Neuronal stem cell (in vitro differentiated cells): ENCODE measurements around the gene EDC3.

Experiments used
- DNase-seq: peaks from one replicate; pipeline ENCODE4 v3.0.0-alpha.2; 2013; ENCODE audit warnings: low spot score
- H2AFZ ChIP-seq: one replicate; pipeline ENCODE4 v1.6.1; 2013; ENCODE audit warnings: mild to moderate bottlenecking, low read length, inconsistent platforms
- H2AK5ac ChIP-seq: 2 replicates; pipeline ENCODE4 v1.6.1; 2013; ENCODE audit warnings: low read depth, mild to moderate bottlenecking, inconsistent platforms, low read length, moderate library complexity, mixed read lengths
- H2BK120ac ChIP-seq: 2 replicates; pipeline ENCODE4 v1.6.1; 2013; ENCODE audit warnings: low read depth, mild to moderate bottlenecking, inconsistent platforms, low read length, moderate library complexity, mixed read lengths
- H2BK12ac ChIP-seq: one replicate; pipeline ENCODE4 v1.6.1; 2013; ENCODE audit warnings: low read length, inconsistent platforms
- H2BK15ac ChIP-seq: 2 replicates; pipeline ENCODE4 v1.6.1; 2013; ENCODE audit warnings: mild to moderate bottlenecking, low read length, inconsistent platforms, mixed read lengths
- H2BK5ac ChIP-seq: one replicate; pipeline ENCODE4 v1.6.1; 2013; ENCODE audit warnings: inconsistent platforms, mild to moderate bottlenecking, low read length, moderate library complexity
- H3K14ac ChIP-seq: one replicate; pipeline ENCODE4 v1.6.1; 2013; ENCODE audit warnings: low read length, inconsistent platforms
- H3K18ac ChIP-seq: 2 replicates; pipeline ENCODE4 v1.6.1; 2013; ENCODE audit warnings: low read length, inconsistent platforms
- H3K23ac ChIP-seq: 2 replicates; pipeline ENCODE4 v1.6.1; 2013; ENCODE audit warnings: low read depth, mild to moderate bottlenecking, mixed read lengths, low read length, inconsistent platforms; ENCODE audit not compliant: poor library complexity
- H3K27ac ChIP-seq: replicated peaks from 3 replicates; pipeline ENCODE4 v1.5.1; 2013; ENCODE audit warnings: low read length, inconsistent platforms
- H3K27me3 ChIP-seq, 3 experiments: 2 replicates each; pipeline ENCODE4 v1.6.1; 2013; ENCODE audit warnings: low read length in 3 of 3, mild to moderate bottlenecking in 2 of 3, inconsistent platforms in 1 of 3, low read depth in 1 of 3, mixed read lengths in 1 of 3, moderate library complexity in 1 of 3; ENCODE audit not compliant: control insufficient read depth in 3 of 3, insufficient read depth in 3 of 3
- H3K36me3 ChIP-seq, 2 donors: replicated peaks in 1 of 2; 2 replicates each; pipeline ENCODE4 v1.6.1; 2013; ENCODE audit warnings: low read length in 2 of 2; ENCODE audit not compliant: control insufficient read depth in 2 of 2, insufficient read depth in 2 of 2
- H3K4ac ChIP-seq: 2 replicates; pipeline ENCODE4 v1.6.1; 2013; ENCODE audit warnings: inconsistent platforms, mild to moderate bottlenecking, low read length, moderate library complexity
- H3K4me1 ChIP-seq, 2 donors: 1 replicate in 1 of 2; 2 replicates in 1 of 2; pipeline ENCODE4 v1.6.1; 2013; ENCODE audit warnings: low read length in 2 of 2, low read depth in 1 of 2; ENCODE audit not compliant: control insufficient read depth in 2 of 2, insufficient read depth in 1 of 2
- H3K4me2 ChIP-seq: one replicate; pipeline ENCODE4 v1.6.1; 2013; ENCODE audit warnings: mild to moderate bottlenecking, low read length, inconsistent platforms; ENCODE audit not compliant: insufficient read depth, poor library complexity, severe bottlenecking
- H3K4me3 ChIP-seq, 2 donors: 2 replicates each; pipeline ENCODE4 v1.5.1; 2013; ENCODE audit warnings: low read length in 2 of 2, mild to moderate bottlenecking in 2 of 2, inconsistent platforms in 1 of 2, moderate library complexity in 1 of 2
- H3K79me1 ChIP-seq: one replicate; pipeline ENCODE4 v1.6.1; 2013; ENCODE audit warnings: low read depth, mild to moderate bottlenecking, inconsistent platforms, low read length, moderate library complexity
- H3K9ac ChIP-seq: one replicate; pipeline ENCODE4 v1.6.1; 2013; ENCODE audit warnings: mild to moderate bottlenecking, low read depth, low read length, inconsistent platforms; ENCODE audit not compliant: poor library complexity
- H3K9me3 ChIP-seq, 2 donors: replicated peaks in 1 of 2; 2 replicates each; pipeline versions ENCODE3 to v1.6.1; 2013; ENCODE audit warnings: low read length in 2 of 2, mild to moderate bottlenecking in 2 of 2, inconsistent platforms in 1 of 2, low read depth in 1 of 2, mixed read lengths in 1 of 2, moderate library complexity in 1 of 2; ENCODE audit not compliant: control insufficient read depth in 2 of 2, insufficient read depth in 1 of 2
- H4K8ac ChIP-seq: one replicate; pipeline ENCODE4 v1.6.1; 2013; ENCODE audit warnings: low read depth, mild to moderate bottlenecking, inconsistent platforms, low read length, moderate library complexity
- H4K91ac ChIP-seq: one replicate; pipeline ENCODE4 v1.6.1; 2013; ENCODE audit warnings: low read length, low read depth, mild to moderate bottlenecking, inconsistent platforms; ENCODE audit not compliant: poor library complexity
- WGBS, 2 donors: extraction: QIAGEN DNeasy Blood & Tissue Kit; methylation state at CpG; one replicate each; pipeline ENCODE4 v1.1.7; 2013; ENCODE audit warnings: missing lambda C conversion rate in 2 of 2, mixed read lengths in 1 of 2; ENCODE audit not compliant: insufficient read length in 2 of 2, insufficient replicate concordance in 1 of 2; ENCODE audit errors: extremely low coverage in 2 of 2; 5-methylcytosine and 5-hydroxymethylcytosine counted together

Gene EDC3

DNA sequence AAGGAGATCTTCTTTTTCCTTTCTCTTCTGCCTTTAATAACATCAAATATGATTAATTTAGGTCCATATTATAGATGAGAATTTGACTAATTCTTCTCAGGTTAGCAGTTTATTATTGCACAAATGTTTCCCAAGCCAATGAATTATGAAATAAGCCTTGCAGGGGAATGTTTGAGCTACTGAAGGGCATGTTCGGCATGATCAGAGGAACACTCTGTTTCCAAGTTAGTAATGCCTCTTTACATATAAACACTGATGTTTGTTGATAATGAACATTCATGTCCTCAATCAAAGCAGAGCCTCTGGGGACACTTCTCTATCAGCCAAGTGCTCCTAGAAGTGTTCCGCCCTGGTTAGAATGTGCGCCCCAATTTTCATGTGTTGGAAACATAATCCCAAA is 39.5 kb upstream of the EDC3 start:
- no peak overlapping the region for H3K4me2 ChIP-seq
- DNase-seq, result no peak
- H3K36me3 ChIP-seq, result no peaks in the 10 kb centered on the region
- WGBS, 2 donors, result no CpG with 5 or more reads among the region's 3 CpGs
- H2AFZ ChIP-seq, result no peak overlapping the region
- no peaks in the 10 kb centered on the region for H3K9me3 ChIP-seq
- H3K27ac ChIP-seq, result no peak overlapping the region
- no peak overlapping the region for H2BK12ac ChIP-seq
- no peak overlapping the region for H3K9ac ChIP-seq
- H3K23ac ChIP-seq, result no peak overlapping the region
- H3K27me3 ChIP-seq, result peaks cover 0 to 48% (median 3%) of the 10 kb centered on the region in 3 experiments
- H3K4me1 ChIP-seq, result no peaks in the 10 kb centered on the region
- H3K79me1 ChIP-seq, result no peaks in the 10 kb centered on the region
- H2BK15ac ChIP-seq, result no peak overlapping the region
- no peak overlapping the region for H2AK5ac ChIP-seq
- H3K4ac ChIP-seq, result no peak overlapping the region
- no peak overlapping the region for H4K91ac ChIP-seq
- no peak overlapping the region for H3K4me3 ChIP-seq
- no peak overlapping the region for H2BK120ac ChIP-seq
- no peak overlapping the region for H2BK5ac ChIP-seq
- H3K14ac ChIP-seq, result no peak overlapping the region
- H3K18ac ChIP-seq, result no peak overlapping the region
- no peak overlapping the region for H4K8ac ChIP-seq

- H3K36me3 ChIP-seq, result no peaks in the 10 kb centered on the region
- no peak overlapping the region for H3K9ac ChIP-seq
- no peak overlapping the region for H2BK5ac ChIP-seq
- H3K4ac ChIP-seq, result no peak overlapping the region
- H3K9me3 ChIP-seq, result no peaks in the 10 kb centered on the region
- no peak overlapping the region for H3K4me3 ChIP-seq
- no peak overlapping the region for H2BK120ac ChIP-seq
- no peak overlapping the region for H2BK15ac ChIP-seq
- H3K79me1 ChIP-seq, result no peaks in the 10 kb centered on the region
- no peak overlapping the region for H2BK12ac ChIP-seq
- H3K23ac ChIP-seq, result no peak overlapping the region
- no peak overlapping the region for H3K18ac ChIP-seq
- no peak for DNase-seq
- no peaks in the 10 kb centered on the region for H3K4me1 ChIP-seq
- no peak overlapping the region for H3K14ac ChIP-seq
- no peak overlapping the region for H3K4me2 ChIP-seq
- WGBS, 2 donors, result no CpG with 5 or more reads among the region's 3 CpGs
- no peak overlapping the region for H2AK5ac ChIP-seq
- H2AFZ ChIP-seq, result no peak overlapping the region
- H3K27ac ChIP-seq, result no peak overlapping the region
- H4K91ac ChIP-seq, result no peak overlapping the region
- H3K27me3 ChIP-seq, result peaks cover 0 to 52% (median 3%) of the 10 kb centered on the region in 3 experiments
- no peak overlapping the region for H4K8ac ChIP-seq
Observed at GRCh38 chr15:74733269-74733668, 37.4 kb upstream of the EDC3 start.

GRCh38 chr15:74732846-74733245 is 37.0 kb upstream of the EDC3 start:
- H4K91ac ChIP-seq, result no peak overlapping the region
- no CpG with 5 or more reads among the region's 5 CpGs for WGBS, 2 donors
- peaks cover 0 to 52% (median 3%) of the 10 kb centered on the region in 3 experiments for H3K27me3 ChIP-seq
- H4K8ac ChIP-seq, result no peak overlapping the region
- H3K4me2 ChIP-seq, result no peak overlapping the region
- no peak overlapping the region for H2BK120ac ChIP-seq
- peaks cover 1 to 2% of the 10 kb centered on the region in 2 donors for H3K9me3 ChIP-seq
- no peak overlapping the region for H3K4ac ChIP-seq
- H3K18ac ChIP-seq, result no peak overlapping the region
- H3K79me1 ChIP-seq, result no peaks in the 10 kb centered on the region
- no peaks in the 10 kb centered on the region for H3K36me3 ChIP-seq
- H3K4me3 ChIP-seq, result no peak overlapping the region
- no peak for DNase-seq
- H3K9ac ChIP-seq, result no peak overlapping the region
- no peak overlapping the region for H3K23ac ChIP-seq
- no peak overlapping the region for H3K14ac ChIP-seq
- no peak overlapping the region for H2BK5ac ChIP-seq
- H2BK12ac ChIP-seq, result no peak overlapping the region
- H3K4me1 ChIP-seq, result no peaks in the 10 kb centered on the region
- no peak overlapping the region for H2AFZ ChIP-seq
- no peak overlapping the region for H3K27ac ChIP-seq
- H2BK15ac ChIP-seq, result no peak overlapping the region
- no peak overlapping the region for H2AK5ac ChIP-seq

DNA sequence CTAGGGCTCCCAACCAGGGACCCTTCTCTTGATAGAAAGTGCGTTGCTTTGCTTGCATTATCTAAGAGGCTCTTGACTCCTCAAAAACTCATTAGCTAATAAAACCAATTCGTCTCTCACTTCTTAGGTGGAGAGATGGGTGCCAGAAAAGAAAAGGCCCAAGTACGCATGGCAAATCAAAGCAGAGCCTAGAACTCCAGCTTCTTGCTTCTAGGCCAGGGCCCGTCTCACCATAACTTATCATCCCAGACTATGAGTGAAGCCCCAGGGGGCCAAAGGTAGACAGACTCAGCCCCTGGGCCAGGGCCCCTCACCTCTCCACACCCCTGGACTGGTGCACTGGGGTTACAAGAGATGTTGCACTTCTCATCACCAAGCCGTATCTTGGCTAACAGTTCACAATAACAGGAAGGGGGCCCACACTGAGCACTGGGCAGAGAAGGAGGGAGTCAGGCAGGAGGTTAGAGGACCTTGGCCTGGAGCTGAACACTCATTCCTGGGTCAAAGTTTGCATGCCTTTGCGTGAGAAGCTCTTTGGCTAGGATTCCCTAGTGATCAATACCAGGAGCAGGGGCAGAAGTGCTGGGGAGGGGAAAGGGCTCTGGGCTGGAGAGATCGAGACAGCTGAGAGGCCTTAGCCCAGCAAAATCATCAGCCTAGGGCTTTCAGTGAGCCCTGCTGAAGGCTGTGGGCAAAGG is 34.9 kb upstream of the EDC3 start:
- no peak overlapping the region for H2BK12ac ChIP-seq
- H3K36me3 ChIP-seq, result no peaks in the 10 kb centered on the region
- no peak overlapping the region for H2BK120ac ChIP-seq
- H3K4ac ChIP-seq, result no peak overlapping the region
- no peaks in the 10 kb centered on the region for H3K79me1 ChIP-seq
- H3K23ac ChIP-seq, result no peak overlapping the region
- H2AK5ac ChIP-seq, result no peak overlapping the region
- no peak overlapping the region for H4K8ac ChIP-seq
- peaks cover 2 to 3% of the 10 kb centered on the region in 2 donors for H3K4me1 ChIP-seq
- no peak overlapping the region for H2AFZ ChIP-seq
- no peak for DNase-seq
- no peak overlapping the region for H3K4me2 ChIP-seq
- no peak overlapping the region for H2BK15ac ChIP-seq
- no peak overlapping the region for H3K18ac ChIP-seq
- no peak overlapping the region for H2BK5ac ChIP-seq
- H3K9me3 ChIP-seq, result peaks cover 8 to 9% of the 10 kb centered on the region in 2 donors
- no peak overlapping the region for H3K14ac ChIP-seq
- no peak overlapping the region for H3K27ac ChIP-seq
- WGBS, 2 donors, result no CpG with 5 or more reads among the region's 7 CpGs
- H4K91ac ChIP-seq, result no peak overlapping the region
- H3K27me3 ChIP-seq, result peaks cover 0 to 52% (median 10%) of the 10 kb centered on the region in 3 experiments
- H3K4me3 ChIP-seq, result no peak overlapping the region
- no peak overlapping the region for H3K9ac ChIP-seq
